PC-9 (cell line): ENCODE measurements around the gene LENG9.

Experiments
- EZH2 ChIP-seq: fragments of 200-600 bp; sonication (generic); IDR thresholded peaks from 2 replicates; pipeline ENCODE4 v1.8.0; 2017; ENCODE audit warnings: antibody characterized with exemption, low read depth
- TF ChIP-seq, protein P1 (sequence below): fragments of 200-600 bp; sonication (generic); conservative IDR thresholded peaks from 2 replicates; pipeline ENCODE4 v1.6.1; 2017; ENCODE audit warnings: mixed run types, antibody characterized with exemption, mild to moderate bottlenecking, moderate library complexity

DNA sequence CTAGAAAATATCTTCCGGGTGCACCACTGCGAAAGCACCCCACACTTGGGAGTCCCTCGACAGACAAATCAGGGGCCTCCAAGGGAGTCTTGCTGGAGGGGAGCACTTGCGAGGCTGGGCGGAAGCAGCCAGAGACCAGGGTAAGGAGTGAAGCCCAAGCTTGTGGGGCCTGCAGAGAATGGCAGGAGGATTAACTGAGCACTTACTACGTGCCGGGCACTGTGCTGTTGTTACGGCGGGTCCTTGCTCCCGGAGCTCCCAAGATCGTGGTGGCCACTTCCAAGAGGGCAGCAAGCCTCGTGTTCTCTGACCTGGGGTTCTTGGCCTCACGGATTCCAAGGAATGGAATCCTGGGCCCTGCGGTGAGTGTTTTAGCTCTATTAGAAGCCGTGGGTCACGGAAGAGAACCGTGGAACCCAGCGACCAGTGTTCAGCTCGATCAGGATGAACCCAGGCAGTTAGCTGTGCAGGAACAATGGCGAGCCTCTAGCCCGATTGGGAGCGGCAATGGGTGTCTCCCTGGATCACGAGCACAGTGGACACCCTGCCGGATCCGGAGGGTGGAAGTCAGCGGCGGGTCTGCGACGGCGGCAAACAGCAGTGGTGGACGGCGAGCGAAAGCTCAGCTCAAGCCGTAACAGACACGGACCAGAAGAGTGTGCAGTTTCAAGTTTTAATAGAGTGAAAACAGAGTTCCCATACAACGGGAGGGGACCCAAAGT, 38.8 kb downstream of the LENG9 start:
- TF ChIP-seq, protein P1, sequence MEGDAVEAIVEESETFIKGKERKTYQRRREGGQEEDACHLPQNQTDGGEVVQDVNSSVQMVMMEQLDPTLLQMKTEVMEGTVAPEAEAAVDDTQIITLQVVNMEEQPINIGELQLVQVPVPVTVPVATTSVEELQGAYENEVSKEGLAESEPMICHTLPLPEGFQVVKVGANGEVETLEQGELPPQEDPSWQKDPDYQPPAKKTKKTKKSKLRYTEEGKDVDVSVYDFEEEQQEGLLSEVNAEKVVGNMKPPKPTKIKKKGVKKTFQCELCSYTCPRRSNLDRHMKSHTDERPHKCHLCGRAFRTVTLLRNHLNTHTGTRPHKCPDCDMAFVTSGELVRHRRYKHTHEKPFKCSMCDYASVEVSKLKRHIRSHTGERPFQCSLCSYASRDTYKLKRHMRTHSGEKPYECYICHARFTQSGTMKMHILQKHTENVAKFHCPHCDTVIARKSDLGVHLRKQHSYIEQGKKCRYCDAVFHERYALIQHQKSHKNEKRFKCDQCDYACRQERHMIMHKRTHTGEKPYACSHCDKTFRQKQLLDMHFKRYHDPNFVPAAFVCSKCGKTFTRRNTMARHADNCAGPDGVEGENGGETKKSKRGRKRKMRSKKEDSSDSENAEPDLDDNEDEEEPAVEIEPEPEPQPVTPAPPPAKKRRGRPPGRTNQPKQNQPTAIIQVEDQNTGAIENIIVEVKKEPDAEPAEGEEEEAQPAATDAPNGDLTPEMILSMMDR = no peak
- TF ChIP-seq EZH2 = no peak
